ENCODE results near the gene YIPF6.
"Not testable (repeated sequence)": the region's sequence is repeated elsewhere in the genome, so short reads cannot be mapped to it uniquely, and the experiment has no call there.

The YIPF6 gene, protein sequence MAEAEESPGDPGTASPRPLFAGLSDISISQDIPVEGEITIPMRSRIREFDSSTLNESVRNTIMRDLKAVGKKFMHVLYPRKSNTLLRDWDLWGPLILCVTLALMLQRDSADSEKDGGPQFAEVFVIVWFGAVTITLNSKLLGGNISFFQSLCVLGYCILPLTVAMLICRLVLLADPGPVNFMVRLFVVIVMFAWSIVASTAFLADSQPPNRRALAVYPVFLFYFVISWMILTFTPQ

DNA sequence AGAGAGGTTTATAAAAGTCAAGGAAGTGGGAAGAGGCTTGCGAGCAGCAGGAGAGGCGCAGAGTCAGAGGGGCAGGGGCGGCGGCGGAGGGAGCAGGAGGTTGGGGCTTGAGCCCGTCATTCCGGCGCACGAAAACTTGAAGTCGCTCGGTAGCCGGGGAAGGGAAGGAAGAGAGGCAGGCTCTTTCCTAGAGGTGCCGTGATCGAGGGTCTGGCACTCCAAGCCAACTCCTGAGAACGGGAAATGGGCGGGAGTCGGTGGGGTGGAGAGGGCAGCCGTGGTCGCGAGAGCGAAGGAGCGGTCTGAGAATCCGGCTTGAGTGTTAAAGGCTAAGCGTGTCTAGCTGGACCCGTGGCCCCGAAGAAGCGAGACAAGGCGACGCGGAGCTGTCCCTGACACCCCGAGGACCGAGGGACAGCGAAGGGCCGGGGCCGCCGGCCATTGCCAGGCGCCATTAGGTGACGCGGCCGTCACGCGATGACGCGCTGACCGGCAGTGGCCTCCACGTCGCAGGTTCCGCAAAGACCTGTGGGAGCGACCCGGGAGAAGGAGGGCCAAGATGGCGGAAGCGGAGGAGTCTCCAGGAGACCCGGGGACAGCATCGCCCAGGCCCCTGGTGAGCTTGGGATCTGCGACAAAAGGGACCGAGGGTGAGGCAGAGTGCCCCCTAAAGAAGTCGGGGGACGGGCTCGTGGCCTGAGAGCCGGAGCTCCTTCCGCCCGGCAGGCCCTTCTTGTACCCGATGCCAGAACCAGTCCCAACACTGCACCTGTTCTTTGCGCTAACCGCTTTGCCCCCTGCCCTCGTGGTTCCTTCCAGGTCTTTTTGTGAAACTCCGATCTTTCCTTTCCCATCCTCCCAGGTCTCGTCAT is at the start of gene YIPF6:
Gene YIPF6 (plus strand): TSS at position 544 of the 872 bp plus-strand sequence. CDS start 16 bp downstream, at position 560.
- DNase-seq (ENCODE audit: low read depth in 2 of 2): peak; percentile 36 to 50

DNA sequence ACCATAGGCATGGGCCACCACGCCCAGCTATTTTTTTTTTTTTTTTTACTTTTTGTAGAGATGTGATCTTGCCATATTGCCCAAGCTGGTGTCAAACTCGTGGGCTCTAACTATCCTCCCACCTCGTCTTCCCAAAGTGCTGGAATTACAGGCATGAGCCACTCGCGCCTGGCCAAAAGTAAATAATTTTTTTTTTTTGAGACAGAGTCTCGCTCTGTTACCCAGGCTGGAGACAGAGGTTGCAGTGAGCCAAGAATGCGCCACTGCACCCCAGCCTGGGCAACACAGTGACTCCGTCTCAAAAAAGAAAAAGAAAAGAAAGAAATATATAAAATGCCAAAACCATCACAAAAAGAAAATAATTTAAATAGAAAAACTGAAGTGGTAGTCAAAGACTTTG is 47.1 kb upstream of the YIPF6 start:
- no peak for DNase-seq (ENCODE audit: low read depth in 2 of 2)

DNA sequence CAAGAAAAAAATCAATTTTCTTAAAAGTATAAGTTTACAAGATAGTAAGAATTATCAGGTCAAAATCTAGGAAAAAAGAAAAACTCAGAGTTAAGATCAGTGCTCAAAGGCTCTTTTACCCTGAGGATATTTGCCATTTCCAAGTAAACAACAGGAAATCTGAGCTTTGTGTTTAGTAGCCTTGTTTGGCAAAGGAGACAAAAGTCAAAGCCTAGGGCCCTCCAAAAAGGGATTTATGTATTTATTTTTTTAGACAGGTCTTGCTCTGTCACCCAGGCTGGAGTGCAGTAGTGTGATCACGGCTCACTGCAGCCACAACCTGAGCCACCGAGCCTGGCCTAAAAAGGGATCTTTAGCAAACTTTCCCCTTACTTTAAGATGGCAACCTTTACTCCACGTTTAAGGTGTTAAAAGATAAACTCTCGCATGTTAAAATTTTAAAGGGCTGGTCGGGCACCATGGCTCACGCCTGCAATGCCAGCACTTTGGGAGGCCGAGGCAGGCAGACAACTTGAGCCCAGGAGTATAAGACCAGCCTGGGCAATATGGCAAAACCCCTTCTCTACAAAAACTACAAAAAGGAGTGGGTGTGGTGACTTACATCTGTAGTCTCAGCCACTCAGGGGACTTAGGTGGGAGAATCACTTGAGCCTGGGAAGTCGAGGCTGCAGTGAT is 44.2 kb upstream of the YIPF6 start:
- DNase-seq (ENCODE audit: low read depth in 2 of 2): no peak

DNA sequence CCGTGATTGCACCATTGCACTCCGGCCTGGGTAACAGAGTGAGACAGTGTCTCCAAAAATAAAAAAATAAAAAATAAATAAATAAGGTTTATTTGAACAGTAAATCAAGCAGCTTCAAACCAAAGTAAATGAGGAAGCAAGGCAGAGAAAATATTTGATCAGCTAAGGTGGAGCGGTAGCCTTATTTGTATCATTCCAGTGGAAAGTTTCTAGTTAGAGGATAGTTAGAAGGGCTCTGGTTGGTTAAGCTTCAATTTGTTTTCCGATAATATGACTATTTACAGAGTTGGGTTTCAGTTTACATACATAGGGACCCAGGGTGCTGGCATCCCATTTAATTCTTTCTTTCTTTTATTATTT is 43.7 kb upstream of the YIPF6 start:
- no peak for DNase-seq (ENCODE audit: low read depth in 2 of 2)

DNA sequence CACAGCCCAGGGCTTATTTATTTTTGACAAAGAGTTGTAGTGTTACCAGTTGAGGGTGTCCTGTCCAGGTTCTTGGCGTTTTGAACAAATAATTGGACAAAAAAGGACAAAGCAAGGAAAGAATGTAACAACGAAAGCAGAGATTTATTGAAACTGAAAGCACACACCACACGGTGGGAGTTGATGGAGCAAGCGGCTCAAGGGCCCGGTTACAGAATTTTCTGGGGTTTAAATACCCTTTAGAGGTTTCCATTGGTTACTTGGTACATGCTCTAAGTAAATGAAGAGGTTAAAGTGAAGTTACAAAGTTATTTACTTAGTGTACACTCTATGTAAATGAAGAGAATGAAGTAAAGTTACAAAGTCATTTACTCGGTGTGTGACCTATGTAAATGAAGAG is 37.8 kb upstream of the YIPF6 start:
- no peak for DNase-seq (ENCODE audit: low read depth in 2 of 2)

DNA sequence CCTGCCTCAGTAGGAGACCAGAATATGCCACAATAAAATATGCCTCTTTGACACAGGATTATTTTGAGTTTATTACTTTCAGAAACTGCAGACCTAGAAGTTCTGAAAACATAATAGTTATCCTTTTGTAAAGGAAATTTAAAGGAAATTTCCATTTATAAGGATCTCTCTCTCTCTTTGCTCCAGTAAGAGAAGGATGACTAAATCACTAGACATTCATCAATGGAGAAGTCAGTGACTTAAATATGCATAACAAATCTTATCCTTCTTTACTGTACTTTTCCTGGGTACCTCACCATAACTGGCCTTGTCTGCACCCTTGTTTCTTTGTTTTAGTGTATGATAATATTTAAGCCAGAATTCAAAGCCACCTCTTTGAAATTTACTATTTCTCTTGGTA is 37.3 kb upstream of the YIPF6 start:
- DNase-seq (ENCODE audit: low read depth in 2 of 2): no peak

DNA sequence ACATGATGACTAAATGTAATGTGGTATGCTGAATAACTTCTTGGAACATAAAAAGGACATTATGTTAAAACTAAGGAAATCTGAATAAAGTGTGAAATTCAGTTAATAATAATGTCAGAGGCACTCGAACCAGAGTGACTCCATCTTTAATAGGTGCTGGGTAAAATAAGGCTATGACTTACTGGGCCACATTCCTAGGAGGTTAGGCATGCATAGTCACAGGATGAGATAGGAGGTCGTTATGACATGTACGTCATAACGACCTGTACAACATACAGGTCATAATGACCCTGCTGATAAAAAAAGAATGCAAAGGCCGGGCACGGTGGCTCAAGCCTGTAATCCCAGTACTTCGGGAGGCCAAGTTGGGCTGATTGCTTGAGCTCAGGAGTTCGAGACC is 36.7 kb upstream of the YIPF6 start:
- no peak for DNase-seq (ENCODE audit: low read depth in 2 of 2)

DNA sequence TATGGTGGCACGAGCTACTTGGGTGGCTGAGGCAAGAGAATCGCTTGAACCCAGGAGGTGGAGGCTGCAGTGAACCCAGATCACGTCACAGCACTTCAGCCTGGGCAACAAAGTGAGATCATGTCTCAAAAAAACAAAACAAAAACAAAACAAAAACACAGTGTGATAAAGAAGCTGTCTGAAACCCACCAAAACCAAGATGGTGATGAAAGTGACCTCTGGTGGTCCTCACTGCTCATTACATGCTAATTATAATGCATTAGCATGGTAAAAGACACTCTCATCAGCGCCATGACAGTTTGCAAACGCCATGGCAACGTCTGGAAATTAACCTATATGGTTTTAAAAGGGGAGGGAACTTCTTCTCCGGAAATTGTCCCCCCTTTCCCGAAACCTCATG is 36.2 kb upstream of the YIPF6 start:
- no peak for DNase-seq (ENCODE audit: low read depth in 2 of 2)

DNA sequence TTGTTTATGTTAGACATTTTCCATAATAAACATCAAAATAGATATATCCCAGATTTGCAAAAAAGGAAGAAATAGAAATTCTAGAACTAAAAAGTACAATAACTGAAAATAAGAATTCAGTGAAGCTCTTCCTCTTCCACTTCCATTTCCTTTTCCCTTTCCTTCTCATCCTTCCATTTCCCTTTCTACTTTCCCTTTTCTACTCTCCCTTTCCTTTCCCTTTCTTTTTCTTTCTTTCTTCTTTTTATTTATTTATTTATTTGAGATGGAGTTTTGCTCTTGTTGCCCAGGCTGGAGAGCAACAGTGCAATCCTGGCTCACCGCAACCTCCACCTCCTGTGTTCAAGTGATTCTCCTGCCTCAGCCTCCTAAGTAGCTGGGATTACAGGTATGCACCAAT is 35.0 kb upstream of the YIPF6 start:
- no peak for DNase-seq (ENCODE audit: low read depth in 2 of 2)

DNA sequence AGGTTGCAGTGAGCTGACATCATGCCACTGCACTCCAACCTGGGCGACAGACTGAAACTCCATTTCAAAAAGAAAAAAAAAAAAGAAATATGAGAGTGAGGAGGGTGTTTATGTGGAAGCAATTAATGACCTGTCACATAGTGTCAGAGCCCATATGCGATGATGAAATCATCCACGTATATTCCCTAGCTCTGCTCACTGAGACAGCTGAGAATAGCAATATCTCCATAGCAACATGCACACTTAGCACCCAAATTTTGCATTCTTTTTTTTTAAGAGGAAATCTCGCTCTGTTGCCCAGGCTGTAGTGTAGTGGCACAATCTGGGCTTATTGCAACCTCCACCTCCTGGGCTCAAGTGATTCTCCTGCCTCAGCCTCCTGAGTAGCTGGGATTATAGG is 34.1 kb upstream of the YIPF6 start:
- no peak for DNase-seq (ENCODE audit: low read depth in 2 of 2)

DNA sequence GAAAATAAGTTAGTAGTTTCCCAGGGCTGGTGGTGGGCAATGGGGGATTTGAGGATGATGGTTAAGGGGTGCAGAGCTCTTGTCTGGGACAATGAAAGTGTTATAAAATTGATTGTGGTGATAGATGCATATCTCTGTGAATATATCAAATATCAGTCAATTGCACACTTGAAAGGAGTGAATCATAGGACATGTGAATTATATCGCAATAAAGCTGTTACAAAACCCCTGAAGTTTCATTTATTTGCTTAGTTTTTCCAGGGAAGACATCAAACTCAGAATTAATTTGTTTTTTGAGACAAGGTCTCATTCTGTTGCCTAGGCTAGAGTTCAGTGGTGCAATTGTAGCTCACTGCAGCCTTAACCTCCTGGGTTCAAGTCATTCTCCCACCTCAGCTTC is 17.9 kb upstream of the YIPF6 start:
- no peak for DNase-seq (ENCODE audit: low read depth in 2 of 2)

DNA sequence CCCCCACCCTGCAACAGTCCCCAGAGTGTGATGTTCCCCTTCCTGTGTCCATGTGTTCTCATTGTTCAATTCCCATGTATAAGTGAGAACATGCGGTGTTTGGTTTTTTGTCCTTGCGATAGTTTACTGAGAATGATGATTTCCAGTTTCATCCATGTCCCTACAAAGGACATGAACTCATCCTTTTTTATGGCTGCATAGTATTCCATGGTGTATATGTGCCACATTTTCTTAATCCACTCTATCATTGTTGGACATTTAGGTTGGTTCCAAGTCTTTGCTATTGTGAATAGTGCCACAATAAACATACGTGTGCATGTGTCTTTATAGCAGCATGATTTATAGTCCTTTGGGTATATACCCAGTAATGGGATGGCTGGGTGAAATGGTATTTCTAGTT is 12.7 kb upstream of the YIPF6 start:
- not testable (repeated sequence) for DNase-seq (ENCODE audit: low read depth in 2 of 2)

DNA sequence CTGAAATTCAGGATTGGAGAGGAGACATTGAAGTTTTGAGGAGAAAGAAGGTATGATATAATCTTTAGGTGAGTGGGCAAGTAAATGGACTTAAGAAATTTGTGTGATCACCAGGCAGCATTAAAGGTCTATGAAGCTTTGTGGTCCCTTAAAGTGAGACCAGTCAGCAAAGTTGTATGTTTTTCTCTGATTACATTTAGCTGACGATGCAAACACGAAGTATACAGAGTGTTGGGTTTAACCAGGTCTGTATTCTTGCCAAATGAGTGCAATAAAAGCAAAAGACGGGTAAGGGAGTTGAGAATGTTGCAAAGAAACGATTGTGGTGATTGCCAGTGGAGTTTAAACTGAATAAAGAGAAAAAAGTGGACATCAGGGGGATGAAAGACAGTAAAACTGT is 11.6 kb upstream of the YIPF6 start:
- DNase-seq (ENCODE audit: low read depth in 2 of 2): no peak

DNA sequence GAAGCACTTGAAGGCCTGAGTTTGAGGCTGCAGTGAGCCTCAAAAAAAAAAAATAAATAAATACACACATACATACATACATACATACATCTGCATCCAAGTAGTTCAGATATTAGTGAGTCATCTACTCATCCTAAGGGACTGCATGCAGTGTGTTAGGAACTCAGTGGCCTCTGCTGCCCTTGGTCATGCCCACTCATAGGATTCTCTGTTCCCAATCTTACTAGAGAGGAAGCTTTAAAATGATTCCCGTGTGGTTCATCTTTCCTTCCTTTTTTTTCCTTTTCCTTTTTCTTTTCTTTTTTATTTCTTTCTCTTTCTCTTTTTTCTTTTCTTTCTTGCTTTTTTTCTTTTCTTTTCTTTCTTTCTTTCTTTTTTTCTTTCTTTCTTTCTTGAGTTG is 10.9 kb upstream of the YIPF6 start:
- DNase-seq (ENCODE audit: low read depth in 2 of 2): no peak

DNA sequence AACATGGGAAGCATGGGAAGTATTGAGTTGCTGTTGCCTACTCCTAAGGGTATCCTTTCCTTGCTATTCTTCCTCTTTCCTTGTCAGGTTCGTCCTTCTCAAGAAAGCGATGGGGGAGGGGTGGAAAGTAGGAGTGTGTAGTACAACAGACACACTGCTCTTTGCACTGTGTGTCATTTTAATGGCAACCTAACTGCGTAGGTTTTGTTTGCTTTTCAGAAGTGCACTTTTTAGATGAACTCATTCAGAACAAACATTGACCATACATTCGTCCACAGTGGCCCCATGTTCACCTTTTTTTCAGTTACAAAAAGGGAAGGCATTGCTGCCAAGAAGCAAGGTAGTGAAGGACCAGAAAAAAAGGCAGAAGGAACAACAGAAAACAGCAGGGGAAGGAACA is 10.2 kb upstream of the YIPF6 start:
- no peak for DNase-seq (ENCODE audit: low read depth in 2 of 2)

DNA sequence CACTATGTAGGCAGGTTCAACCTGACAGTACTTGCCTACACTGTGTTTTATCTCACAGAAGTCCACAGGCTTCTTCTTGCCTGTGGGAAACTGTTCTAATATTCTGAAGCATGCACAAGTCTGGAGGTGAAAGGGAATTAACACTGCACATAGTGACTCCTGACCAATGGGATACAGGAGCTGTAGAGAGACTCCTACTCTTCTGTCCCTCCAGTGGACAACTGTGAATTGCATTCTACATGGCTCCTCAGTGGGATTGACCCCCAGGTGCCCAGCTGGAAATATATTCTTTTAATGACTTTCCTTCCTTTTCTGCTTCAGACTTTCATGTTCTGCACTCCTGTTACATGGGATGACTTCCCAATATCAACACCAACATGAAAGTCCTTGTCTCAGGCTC is 8.2 kb upstream of the YIPF6 start:
- no peak for DNase-seq (ENCODE audit: low read depth in 2 of 2)

DNA sequence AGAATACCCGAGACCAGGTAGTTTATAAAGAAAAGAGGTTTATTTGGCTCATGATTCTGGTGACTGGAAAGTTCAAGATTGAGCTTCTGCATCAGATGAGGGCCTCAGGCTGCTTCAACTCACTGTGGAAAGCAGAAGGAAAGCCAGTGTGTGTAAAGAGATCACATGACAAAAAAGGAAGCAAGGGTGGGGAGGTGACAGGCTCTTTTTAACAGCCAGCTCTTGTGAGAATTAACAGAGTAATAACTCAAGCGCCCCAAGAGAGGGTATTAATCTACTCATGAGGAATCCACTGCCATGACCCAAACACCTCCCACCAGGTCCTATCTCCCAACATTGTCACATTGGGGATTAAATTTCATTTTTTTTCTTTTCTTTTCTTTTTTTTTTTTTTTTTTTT is 6.3 kb upstream of the YIPF6 start:
- DNase-seq (ENCODE audit: low read depth in 2 of 2): no peak

DNA sequence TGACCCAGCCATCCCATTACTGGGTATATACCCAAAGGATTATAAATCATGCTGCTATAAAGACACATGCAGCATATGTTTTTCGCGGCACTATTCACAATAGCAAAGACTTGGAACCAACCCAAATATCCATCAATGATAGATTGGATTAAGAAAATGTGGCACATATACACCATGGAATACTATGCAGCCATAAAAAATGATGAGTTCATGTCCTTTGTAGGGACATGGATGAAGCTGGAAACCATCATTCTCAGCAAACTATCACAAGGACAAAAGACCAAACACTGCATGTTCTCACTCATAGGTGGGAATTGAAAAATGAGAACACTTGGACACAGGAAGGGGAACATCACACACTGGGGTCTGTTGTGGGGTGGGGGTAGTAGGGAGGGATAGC is 5.1 kb upstream of the YIPF6 start:
- not testable (repeated sequence) for DNase-seq (ENCODE audit: low read depth in 2 of 2)

DNA sequence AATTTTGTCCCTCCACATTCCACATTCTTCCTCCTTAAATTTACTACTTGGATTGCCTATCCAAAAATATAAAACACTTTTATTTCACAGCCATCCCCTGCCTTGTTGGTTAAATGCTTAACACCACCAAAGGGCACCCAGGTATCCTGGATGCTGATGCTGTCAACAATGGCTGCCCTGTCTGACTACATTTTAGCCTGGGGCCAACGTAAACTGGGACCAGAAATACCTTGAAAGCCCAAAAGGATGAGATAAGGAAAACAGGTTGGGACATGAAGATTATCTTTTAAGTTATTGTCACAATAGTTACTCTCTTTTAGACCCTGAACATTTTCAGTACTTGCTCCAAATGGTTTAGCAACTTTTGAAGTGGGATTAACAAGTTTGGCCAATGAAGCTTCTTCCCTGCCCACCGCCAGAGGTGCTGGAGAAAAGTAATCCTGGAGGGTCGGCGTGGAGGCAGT is 775 bp upstream of the YIPF6 start:
- no peak for DNase-seq (ENCODE audit: low read depth in 2 of 2)

DNA sequence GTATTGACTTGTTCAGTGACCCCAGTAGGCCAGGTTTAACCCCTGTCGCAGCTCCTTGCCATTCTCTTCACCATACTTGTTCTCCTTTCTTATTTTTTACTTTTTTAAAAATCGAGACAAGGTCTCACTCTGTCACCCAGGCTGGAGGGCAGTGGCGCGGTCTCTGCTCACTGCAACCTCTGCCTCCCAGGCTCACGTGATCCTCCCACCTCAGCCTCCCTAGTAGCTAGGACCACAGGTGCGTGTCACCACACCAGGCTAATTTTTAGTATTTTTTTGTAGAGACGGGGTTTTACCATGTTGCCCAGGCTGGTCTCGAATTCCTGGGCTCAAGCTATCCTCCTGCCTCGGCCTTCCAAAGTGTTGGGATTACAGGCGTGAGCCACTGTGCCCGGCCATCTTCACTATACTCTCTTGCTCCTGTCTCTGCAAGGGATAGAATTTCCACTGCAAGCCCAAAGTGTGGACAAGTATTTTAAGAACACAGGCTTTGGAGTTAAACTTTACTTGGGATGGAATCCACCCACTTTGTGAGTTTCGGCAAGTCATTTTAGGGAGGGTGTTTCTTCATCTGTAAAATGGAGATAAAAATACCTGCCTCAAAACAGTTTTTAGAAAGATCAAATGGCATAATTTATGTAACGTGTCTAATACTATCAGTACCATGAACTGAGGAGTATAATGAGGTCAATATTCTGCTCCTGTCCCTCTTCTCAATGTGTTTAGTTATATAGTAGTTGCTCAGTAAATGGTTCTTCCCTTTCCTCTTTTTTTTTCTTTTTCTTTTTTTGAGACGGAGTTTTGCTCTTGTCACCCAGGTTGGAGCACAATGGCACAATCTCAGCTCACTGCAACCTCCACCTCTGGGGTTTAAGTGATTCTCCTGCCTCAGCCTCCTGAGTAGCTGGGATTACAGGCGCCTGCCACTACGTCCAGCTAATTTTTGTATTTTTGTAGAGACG is 973 bp downstream of the YIPF6 start:
- DNase-seq (ENCODE audit: low read depth in 2 of 2): no peak

DNA sequence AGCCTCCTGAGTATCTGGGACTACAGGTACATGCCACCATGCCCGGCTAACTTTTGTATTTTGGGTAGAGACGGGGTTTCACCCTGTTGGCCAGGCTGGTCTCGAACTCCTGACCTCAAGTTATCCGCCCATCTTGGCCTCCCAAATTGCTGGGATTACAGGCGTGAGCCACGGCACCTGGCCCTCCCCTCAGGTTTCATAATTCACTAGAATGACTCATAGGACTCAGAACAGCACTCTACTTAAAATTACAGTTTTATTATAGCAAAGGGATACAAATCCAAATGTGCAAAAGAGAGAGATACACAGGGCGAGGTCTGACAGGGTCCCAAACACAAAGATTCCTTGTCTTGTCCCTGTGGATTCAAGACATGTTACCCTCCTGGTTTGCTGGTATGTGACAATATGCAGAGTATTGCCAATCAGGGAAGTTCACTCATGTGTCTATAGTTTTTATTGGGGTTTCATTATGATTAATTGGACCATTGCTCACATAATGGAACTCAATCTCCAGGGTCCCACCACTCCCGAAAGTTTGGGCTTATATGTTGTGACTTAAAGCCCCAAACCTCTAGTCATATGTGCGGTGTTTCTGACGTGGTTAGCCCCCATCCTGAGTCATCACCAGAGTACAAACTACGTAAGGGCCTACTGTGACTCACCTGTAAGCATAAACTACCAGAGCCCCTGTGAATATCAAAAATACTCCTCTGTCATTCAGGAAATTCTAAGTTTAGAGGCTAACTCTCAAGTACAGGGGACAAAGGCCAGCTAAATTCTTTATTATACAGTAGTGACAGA is 5.2 kb downstream of the YIPF6 start:
- peak in 1 of 2 donors; percentile 11 for DNase-seq (ENCODE audit: low read depth in 2 of 2)
